K562 (cell line): ENCODE measurements around the gene CNPY4. TPM values are rescaled to one million over a fixed set of nuclear protein-coding genes. Genes with fewer than 3 reads are reported as not detected.

ENCODE experiments used
- CBX3 ChIP-seq, 2 experiments: IDR thresholded peaks; 1 replicate in 1 of 2; 2 replicates in 1 of 2; pipeline ENCODE4 v1.6.1; 2012; ENCODE audit warnings: inconsistent platforms in 2 of 2, low read length in 2 of 2, borderline replicate concordance in 1 of 2, control low read depth in 1 of 2
- CHD1 ChIP-seq: fragments of 200-600 bp; sonication (generic); IDR thresholded peaks from one replicate; pipeline ENCODE4 v1.6.1; 2012; ENCODE audit warnings: mild to moderate bottlenecking, moderate library complexity, low read length, inconsistent platforms
- DMBX1 ChIP-seq: fragments of 250-450 bp; sonication (Bioruptor Pico); IDR thresholded peaks from 2 replicates; pipeline ENCODE4 v1.8.0; 2022; ENCODE audit warnings: inconsistent platforms, mild to moderate bottlenecking, moderate library complexity, borderline replicate concordance
- FIP1L1 ChIP-seq: fragments of 200-400 bp; formaldehyde crosslinking; IDR thresholded peaks from 2 replicates; pipeline ENCODE4 v1.6.1; 2018; ENCODE audit warnings: mild to moderate bottlenecking, low read depth, low read length; ENCODE audit not compliant: poor library complexity, severe bottlenecking
- GTF2A2 ChIP-seq: IDR thresholded peaks from 2 replicates; pipeline ENCODE4 v1.6.1; 2016; ENCODE audit warnings: mild to moderate bottlenecking, missing genetic modification characterization, missing compliant biosample characterization
- HDAC2 ChIP-seq: fragments of 450-650 bp; IDR thresholded peaks from 2 replicates; pipeline ENCODE4 v1.6.1; 2016; ENCODE audit warnings: mild to moderate bottlenecking
- HDAC3 ChIP-seq: fragments of 450-650 bp; IDR thresholded peaks from 2 replicates; pipeline ENCODE4 v1.6.1; 2018; ENCODE audit warnings: borderline replicate concordance, mild to moderate bottlenecking, moderate library complexity; ENCODE audit not compliant: partially characterized antibody
- HDAC8 ChIP-seq: fragments of 450-650 bp; IDR thresholded peaks from 2 replicates; pipeline ENCODE4 v1.6.1; 2016; ENCODE audit warnings: mild to moderate bottlenecking, missing genetic modification characterization, moderate library complexity, missing compliant biosample characterization
- MED1 ChIP-seq: sonication (generic); formaldehyde crosslinking; IDR thresholded peaks from 2 replicates; pipeline ENCODE4 v1.8.1; 2023; ENCODE audit warnings: missing genetic modification reagents, borderline replicate concordance
- MXI1 ChIP-seq: IDR thresholded peaks from 2 replicates; pipeline ENCODE4 v1.6.1; 2011; ENCODE audit warnings: low read depth, mild to moderate bottlenecking, improper control_type of control experiment, low read length
- SMARCA4 ChIP-seq: fragments of 450-650 bp; IDR thresholded peaks from 2 replicates; pipeline ENCODE4 v1.6.1; 2016
- SREBF1 ChIP-seq: fragments of 150-350 bp; IDR thresholded peaks from 2 replicates; pipeline ENCODE4 v1.6.1; 2014; ENCODE audit warnings: antibody characterized with exemption, low read depth, low read length, borderline replicate concordance
- TBP ChIP-seq: optimal IDR thresholded peaks from 2 replicates; pipeline ENCODE3; 2011; ENCODE audit warnings: low read depth, low read length, improper control_type of control experiment
- THAP7 ChIP-seq: fragments of 250-450 bp; sonication (Bioruptor Pico); IDR thresholded peaks from 2 replicates; pipeline ENCODE4 v1.5.0; 2021
- YBX1 ChIP-seq: fragments of 450-650 bp; IDR thresholded peaks from 2 replicates; pipeline ENCODE4 v1.7.1; 2016; ENCODE audit warnings: mild to moderate bottlenecking
- ZBTB9 ChIP-seq: fragments of 450-650 bp; formaldehyde crosslinking; IDR thresholded peaks from 2 replicates; pipeline ENCODE4 v1.4.0; 2020; ENCODE audit warnings: mild to moderate bottlenecking, moderate library complexity
- polyA plus RNA-seq, 8 experiments: library from polyadenylated mRNA; depleted of rRNA in 4 of 8; stranded (reverse) in 5 of 8; unstranded in 3 of 8; fragments of >200 nt; fragmentation: Nextera tagmentation in 2 of 8; fragmentation: Illumina TruSeq in 1 of 8; extraction: Ambion mirVana in 2 of 8; extraction: Trizol in 1 of 8; gene quantifications; 2 replicates each; pipeline versions ENCODE4 v1.2.1 to v1.2.3, GENCODE V29; 2011 to 2014; ENCODE audit warnings: inconsistent platforms in 1 of 8, missing spikeins in 1 of 8
- total RNA-seq, 7 experiments: library from RNA; depleted of rRNA in 6 of 7; stranded (reverse); fragments of >200 nt in 6 of 7; fragmentation: Illumina TruSeq in 2 of 7; extraction: Trizol in 2 of 7; gene quantifications; 2 replicates each; pipeline versions ENCODE4 v1.2.1 to v1.2.3, GENCODE V29; 2011 to 2021; ENCODE audit warnings: low replicate concordance in 1 of 7
- TF ChIP-seq, protein P1 (sequence below), 2 experiments: fragments of 450-650 bp; IDR thresholded peaks; 2 replicates each; pipeline ENCODE4 v1.6.1; 2016; ENCODE audit warnings: mild to moderate bottlenecking in 2 of 2, borderline replicate concordance in 1 of 2, low read depth in 1 of 2, moderate library complexity in 1 of 2

Gene CNPY4
- total and polyA plus RNA-seq, 9 of the 15 experiments (the other 6 are each of a cell fraction or from before 2014, with no cell fraction given): 1.9 to 11.2 (median 7.0) TPM

DNA sequence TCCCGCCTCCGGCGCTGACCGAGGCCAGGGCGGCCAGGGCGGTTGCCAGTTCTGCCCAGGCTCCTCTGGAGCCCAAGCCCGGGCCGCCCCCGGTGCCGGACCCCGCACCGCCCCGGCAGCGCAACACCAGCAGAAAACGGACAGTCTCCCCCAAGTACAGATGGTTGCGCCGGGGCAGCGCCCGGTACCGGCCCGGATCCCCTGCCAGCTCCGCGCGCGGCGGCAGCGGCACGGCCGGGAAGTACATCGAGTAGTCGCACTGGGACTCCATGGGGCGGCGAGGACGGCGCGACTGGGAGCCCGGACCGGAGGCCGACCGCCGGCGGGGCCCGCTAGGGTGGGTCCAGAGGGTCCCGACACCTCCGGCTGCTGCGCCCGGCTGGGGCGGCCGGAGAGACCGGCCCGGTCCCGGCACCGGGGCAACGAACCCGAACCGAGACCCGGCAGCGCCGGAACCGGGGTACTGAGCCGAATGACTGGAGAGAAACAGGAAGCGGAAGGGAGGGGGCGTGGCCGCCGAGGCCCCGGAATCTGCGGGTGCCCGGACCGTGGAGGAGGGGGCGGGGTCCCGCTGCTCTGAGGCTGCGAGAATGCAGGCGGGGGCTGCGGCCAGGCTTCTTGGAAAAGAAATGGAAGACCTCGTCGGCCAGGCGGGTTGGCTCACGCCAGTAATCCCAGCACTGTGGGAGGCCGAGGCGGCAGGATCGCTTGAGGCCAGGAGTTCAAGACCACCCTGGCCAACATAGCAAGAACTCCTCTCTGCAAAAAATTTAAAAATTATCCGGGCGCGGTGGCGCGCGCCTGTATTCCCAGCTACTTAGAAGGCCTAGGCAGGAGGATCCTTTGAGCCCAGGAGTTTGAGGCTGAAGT is 39.0 kb downstream of the CNPY4 start, which contains the start of gene TRAPPC14 (continued):
- TF ChIP-seq, protein P1, sequence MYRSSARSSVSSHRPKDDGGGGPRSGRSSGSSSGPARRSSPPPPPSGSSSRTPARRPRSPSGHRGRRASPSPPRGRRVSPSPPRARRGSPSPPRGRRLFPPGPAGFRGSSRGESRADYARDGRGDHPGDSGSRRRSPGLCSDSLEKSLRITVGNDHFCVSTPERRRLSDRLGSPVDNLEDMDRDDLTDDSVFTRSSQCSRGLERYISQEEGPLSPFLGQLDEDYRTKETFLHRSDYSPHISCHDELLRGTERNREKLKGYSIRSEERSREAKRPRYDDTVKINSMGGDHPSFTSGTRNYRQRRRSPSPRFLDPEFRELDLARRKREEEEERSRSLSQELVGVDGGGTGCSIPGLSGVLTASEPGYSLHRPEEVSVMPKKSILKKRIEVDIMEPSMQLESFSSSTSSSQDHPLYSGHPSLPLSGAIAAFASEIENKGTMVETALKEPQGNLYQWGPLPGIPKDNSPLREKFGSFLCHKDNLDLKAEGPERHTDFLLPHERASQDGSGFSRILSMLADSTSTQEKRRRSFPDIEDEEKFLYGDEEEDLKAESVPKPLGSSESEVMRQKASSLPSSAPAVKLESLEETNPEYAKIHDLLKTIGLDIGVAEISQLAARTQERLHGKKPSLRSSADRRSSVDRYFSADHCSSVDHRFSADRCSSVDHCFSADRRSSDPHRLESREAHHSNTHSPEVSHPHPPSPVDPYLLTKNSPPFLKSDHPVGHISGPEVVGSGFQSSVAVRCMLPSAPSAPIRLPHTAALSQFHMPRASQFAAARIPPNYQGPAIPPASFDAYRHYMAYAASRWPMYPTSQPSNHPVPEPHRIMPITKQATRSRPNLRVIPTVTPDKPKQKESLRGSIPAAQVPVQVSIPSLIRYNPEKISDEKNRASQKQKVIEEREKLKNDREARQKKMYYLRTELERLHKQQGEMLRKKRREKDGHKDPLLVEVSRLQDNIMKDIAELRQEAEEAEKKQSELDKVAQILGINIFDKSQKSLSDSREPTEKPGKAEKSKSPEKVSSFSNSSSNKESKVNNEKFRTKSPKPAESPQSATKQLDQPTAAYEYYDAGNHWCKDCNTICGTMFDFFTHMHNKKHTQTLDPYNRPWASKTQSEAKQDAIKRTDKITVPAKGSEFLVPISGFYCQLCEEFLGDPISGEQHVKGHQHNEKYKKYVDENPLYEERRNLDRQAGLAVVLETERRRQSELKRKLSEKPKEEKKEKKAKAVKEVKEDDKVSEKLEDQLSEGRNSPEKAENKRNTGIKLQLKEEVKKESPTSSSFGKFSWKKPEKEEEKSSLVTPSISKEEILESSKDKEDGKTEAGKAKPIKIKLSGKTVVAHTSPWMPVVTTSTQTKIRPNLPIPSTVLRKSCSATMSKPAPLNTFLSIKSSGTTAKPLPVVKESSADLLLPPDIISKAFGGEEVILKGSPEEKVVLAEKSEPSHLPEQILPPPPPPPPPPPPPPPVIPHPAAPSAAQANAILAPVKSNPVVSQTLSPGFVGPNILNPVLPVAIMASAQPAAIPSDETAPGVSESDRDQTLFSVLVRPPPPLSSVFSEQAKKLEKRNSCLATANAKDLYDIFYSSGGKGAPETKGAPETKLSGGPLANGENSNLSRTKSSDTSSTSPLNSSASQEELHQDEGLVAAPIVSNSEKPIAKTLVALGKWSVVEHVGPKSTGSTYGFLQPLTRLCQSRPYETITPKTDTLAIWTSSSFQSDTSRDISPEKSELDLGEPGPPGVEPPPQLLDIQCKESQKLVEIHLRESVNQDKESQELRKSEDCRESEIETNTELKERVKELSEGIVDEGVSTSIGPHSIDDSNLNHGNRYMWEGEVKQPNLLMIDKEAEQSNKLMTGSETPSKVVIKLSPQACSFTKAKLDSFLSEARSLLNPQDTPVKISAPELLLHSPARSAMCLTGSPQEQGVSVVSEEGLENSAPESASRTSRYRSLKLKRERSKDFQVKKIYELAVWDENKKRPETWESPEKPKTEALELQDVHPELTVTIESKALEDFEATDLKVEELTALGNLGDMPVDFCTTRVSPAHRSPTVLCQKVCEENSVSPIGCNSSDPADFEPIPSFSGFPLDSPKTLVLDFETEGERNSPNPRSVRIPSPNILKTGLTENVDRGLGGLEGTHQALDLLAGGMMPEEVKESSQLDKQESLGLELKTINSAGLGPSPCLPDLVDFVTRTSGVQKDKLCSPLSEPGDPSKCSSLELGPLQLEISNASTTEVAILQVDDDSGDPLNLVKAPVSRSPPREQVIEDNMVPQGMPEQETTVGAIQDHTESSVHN (IDR thresholded peaks at IDR 0.05; ENCODE audit: borderline replicate concordance in 1 of 2, low read depth in 1 of 2): no peak
- TF ChIP-seq GTF2A2 (tag) (no peak), CHD1 (peak; percentile 56), SREBF1 (no peak), TBP (peak; percentile 97), DMBX1 (CRISPR knock-in tag) (peak; percentile 45), HDAC8 (tag) (no peak), ZBTB9 (0 out of 2 replicates have a peak, but pooled peaks have one; percentile 9), HDAC3 (no peak), HDAC2 (peak; percentile 66; the same call in 1 of the 2 replicates), THAP7 (no peak), MED1 (no peak), YBX1 (no peak), CBX3 (IDR thresholded peaks at IDR 0.05; ENCODE audit: borderline replicate concordance in 1 of 2, low read length in 2 of 2) (peak in 1 of 2 experiments; percentile 54; a peak in 1 of 3 replicates), SMARCA4 (peak; percentile 76; the same call in 1 of the 2 replicates), MXI1 (no peak), FIP1L1 (peak; percentile 95)
